Progenitor cell of endocrine pancreas (in vitro differentiated cells): Measurements from ENCODE around the gene PPM1H. TPM values are rescaled to one million over a fixed set of nuclear protein-coding genes. Genes with fewer than 3 reads are reported as not detected.
"Not testable (repeated sequence)": the region's sequence is repeated elsewhere in the genome, so short reads cannot be mapped to it uniquely, and the experiment has no call there.

Experiments used
- DNase-seq: peaks from one replicate; pipeline ENCODE4 v3.0.0; 2021; ENCODE audit warnings: low spot score; ENCODE audit not compliant: unreplicated experiment
- H3K27ac Mint-ChIP-seq: 2 replicates; pipeline ENCODE4 v1.8.0; 2021; ENCODE audit warnings: mild to moderate bottlenecking, moderate library complexity, mixed read lengths
- H3K27me3 Mint-ChIP-seq: 2 replicates; pipeline ENCODE4 v1.8.0; 2021; ENCODE audit warnings: mixed read lengths
- H3K36me3 Mint-ChIP-seq: 2 replicates; pipeline ENCODE4 v1.8.0; 2022; ENCODE audit warnings: mixed read lengths; ENCODE audit not compliant: insufficient read depth
- H3K4me1 Mint-ChIP-seq: 2 replicates; pipeline ENCODE4 v1.8.0; 2021; ENCODE audit warnings: low read depth, mixed read lengths
- H3K4me3 Mint-ChIP-seq: 2 replicates; pipeline ENCODE4 v1.8.0; 2021; ENCODE audit warnings: low read depth, mild to moderate bottlenecking, moderate library complexity, mixed read lengths
- H3K9me3 Mint-ChIP-seq: 2 replicates; pipeline ENCODE4 v1.8.0; 2021; ENCODE audit warnings: low read depth, mixed read lengths
- total RNA-seq: library from RNA; stranded (reverse); gene quantifications from 2 replicates; pipeline ENCODE4 v1.2.1, GENCODE V29; 2021
- TF ChIP-seq, protein P1 (sequence below): fragments of 200-600 bp; sonication (generic); IDR thresholded peaks from one replicate; pipeline ENCODE4 v1.5.0; 2021; ENCODE audit warnings: antibody characterized with exemption, mild to moderate bottlenecking; ENCODE audit not compliant: unreplicated experiment

PPM1H gene
- total RNA-seq, 1 donor from 2014 or later = 25.4 TPM

DNA sequence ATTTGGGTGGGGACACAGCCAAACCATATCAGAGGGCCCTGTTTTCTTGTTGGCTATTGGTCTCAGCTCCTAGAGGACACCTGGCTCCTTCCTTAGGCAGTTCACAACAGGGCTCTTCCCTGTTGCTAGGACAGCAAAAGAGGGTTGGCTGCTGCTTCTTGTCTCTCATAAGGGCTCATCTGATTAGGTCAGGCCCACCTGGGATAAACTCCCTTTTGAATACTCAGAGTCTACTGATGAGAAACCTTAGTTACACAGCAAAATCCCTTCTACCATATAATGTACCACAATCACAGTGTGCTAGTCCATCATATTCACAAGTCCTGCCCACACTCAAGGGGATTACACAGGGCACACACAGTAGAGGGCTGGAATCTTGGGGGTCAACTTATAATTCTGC, 49.7 kb downstream of the PPM1H start:
- no peak for DNase-seq
- Mint-ChIP-seq H3K36me3 (peaks cover 3% of the 10 kb centered on the region), H3K27ac (no peak overlapping the region), H3K4me1 (no peaks in the 10 kb centered on the region), H3K9me3 (no peaks in the 10 kb centered on the region), H3K4me3 (no peak overlapping the region), H3K27me3 (no peaks in the 10 kb centered on the region)
- TF ChIP-seq, protein P1, sequence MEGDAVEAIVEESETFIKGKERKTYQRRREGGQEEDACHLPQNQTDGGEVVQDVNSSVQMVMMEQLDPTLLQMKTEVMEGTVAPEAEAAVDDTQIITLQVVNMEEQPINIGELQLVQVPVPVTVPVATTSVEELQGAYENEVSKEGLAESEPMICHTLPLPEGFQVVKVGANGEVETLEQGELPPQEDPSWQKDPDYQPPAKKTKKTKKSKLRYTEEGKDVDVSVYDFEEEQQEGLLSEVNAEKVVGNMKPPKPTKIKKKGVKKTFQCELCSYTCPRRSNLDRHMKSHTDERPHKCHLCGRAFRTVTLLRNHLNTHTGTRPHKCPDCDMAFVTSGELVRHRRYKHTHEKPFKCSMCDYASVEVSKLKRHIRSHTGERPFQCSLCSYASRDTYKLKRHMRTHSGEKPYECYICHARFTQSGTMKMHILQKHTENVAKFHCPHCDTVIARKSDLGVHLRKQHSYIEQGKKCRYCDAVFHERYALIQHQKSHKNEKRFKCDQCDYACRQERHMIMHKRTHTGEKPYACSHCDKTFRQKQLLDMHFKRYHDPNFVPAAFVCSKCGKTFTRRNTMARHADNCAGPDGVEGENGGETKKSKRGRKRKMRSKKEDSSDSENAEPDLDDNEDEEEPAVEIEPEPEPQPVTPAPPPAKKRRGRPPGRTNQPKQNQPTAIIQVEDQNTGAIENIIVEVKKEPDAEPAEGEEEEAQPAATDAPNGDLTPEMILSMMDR = no peak

DNA sequence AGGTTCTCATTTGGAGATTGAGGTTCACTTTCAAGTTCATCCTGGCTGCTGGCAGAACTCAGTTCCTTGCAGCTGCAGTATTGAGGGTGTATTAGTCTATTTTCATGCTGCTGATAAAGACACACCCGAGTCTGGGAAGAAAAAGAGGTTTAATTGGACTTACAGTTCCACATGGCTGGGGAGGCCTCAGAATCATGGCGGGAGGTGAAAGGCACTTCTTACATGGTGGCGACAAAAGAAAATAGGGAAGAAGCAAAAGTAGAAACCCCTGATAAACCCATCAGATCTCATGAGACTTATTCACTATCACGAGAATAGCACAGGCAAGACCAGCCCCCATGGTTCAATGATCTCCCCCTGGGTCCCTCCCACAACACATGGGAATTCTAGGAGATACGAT, 50.1 kb downstream of the PPM1H start:
- H3K4me3 Mint-ChIP-seq, H3K27ac Mint-ChIP-seq, DNase-seq, H3K9me3 Mint-ChIP-seq, H3K4me1 Mint-ChIP-seq, H3K27me3 Mint-ChIP-seq, H3K36me3 Mint-ChIP-seq: not testable (repeated sequence)

DNA sequence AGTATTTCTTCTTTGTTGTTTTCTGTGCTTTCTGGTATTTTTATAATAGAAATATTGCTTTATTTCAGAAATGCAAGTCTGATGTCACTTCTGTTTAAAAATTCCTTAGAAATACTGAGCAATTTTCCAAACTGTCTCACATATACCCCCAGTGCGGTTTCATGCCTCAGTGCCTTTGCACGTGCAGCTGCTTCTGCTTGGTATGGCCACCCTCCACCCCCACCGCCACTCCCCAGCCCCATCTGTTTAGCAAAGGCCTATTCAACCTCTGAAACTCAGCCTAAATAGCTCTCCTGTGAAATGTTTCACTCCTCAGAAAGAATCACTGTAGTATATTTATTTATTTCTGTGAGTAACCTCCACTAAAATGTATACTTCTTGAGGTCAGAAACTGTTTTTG, 52.3 kb downstream of the PPM1H start:
- Mint-ChIP-seq H3K4me1 (no peaks in the 10 kb centered on the region), H3K27me3 (no peaks in the 10 kb centered on the region), H3K36me3 (peaks cover 7% of the 10 kb centered on the region), H3K9me3 (no peaks in the 10 kb centered on the region), H3K27ac (no peak overlapping the region), H3K4me3 (no peak overlapping the region)
- DNase-seq = no peak
- TF ChIP-seq, protein P1 = no peak

DNA sequence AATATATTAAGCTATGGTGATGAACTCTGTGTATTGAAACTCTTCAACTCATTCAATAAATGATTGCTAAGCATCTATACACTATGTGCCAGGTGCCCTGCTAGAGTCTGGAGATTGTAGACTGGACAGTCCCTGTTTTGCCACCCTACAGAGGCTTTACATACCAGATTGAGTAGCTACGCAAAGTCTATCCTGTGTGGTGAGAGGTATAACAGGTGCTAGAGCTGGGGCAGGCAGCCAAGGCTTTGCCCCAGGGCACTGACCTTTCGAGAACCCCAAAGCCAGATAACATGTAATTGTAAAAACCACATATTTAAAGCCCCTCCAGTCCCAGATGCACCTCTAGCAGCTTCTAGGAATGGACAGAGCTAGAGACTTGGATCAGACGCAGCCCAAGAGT, 52.8 kb downstream of the PPM1H start:
- Mint-ChIP-seq H3K4me3 (no peak overlapping the region), H3K27ac (no peak overlapping the region), H3K4me1 (no peaks in the 10 kb centered on the region), H3K9me3 (no peaks in the 10 kb centered on the region), H3K27me3 (no peaks in the 10 kb centered on the region), H3K36me3 (peaks cover 8% of the 10 kb centered on the region)
- TF ChIP-seq, protein P1 = no peak
- no peak for DNase-seq

DNA sequence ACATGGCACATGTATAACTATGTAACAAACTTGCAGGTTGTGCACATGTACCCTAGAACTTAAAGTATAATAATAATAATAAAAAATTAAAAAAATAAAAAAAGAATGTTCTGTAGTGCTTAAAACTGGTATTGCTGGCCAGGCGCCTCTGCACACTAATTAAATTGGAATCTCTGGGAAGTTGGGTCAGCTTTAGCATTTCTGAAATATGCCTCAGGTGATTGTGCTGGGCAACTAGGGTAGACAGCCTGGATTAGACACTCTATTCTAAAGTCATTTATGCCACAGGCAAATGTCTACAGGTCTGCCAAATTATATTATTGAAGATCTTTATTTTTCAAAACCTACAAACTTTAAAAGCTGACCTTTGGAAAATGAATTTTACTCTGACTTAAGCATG, 55.3 kb downstream of the PPM1H start:
- TF ChIP-seq, protein P1 = no peak
- no peak overlapping the region for H3K4me3 Mint-ChIP-seq
- peaks cover 7% of the 10 kb centered on the region for H3K36me3 Mint-ChIP-seq
- no peaks in the 10 kb centered on the region for H3K4me1 Mint-ChIP-seq
- H3K27me3 Mint-ChIP-seq = no peaks in the 10 kb centered on the region
- DNase-seq = no peak
- no peaks in the 10 kb centered on the region for H3K9me3 Mint-ChIP-seq
- no peak overlapping the region for H3K27ac Mint-ChIP-seq

DNA sequence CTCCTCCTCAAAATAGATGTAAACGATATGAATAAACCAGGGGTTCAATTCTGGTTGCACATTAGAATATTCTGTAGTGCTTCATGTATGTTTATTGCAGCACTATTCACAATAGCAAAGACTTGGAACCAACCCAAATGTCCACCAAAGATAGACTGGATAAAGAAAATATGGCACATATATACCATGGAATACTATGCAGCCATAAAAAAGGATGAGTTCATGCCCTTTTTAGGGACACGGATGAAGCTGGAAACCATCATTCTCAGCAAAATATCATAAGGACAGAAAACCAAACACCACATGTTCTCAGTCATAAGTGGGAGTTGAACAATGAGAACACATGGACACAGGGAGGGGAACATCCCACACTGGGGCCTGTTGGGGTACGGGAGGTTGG, 55.7 kb downstream of the PPM1H start:
- H3K27ac Mint-ChIP-seq, H3K4me1 Mint-ChIP-seq, H3K36me3 Mint-ChIP-seq, H3K27me3 Mint-ChIP-seq, H3K4me3 Mint-ChIP-seq, H3K9me3 Mint-ChIP-seq, DNase-seq: not testable (repeated sequence)
